ENCODE results near the gene XPR1. TPM values are rescaled to one million over a fixed set of nuclear protein-coding genes. Genes with fewer than 3 reads are reported as not detected.
"Not testable (repeated sequence)": the region's sequence is repeated elsewhere in the genome, so short reads cannot be mapped to it uniquely, and the experiment has no call there.

The XPR1 gene
- total RNA-seq, 1 experiment from 2014 or later = 24.9 TPM

- DNase-seq (ENCODE audit: low read depth, low spot score) = no peak
- in situ Hi-C loops (cut with HindIII; ENCODE audit: low pct_unique_long_range_greater_than_20kb, low sequenced_read_pairs) = no loop called here
These were observed 206.7 kb downstream of the XPR1 start for GRCh38 chr1:180838535-180838934.

DNA sequence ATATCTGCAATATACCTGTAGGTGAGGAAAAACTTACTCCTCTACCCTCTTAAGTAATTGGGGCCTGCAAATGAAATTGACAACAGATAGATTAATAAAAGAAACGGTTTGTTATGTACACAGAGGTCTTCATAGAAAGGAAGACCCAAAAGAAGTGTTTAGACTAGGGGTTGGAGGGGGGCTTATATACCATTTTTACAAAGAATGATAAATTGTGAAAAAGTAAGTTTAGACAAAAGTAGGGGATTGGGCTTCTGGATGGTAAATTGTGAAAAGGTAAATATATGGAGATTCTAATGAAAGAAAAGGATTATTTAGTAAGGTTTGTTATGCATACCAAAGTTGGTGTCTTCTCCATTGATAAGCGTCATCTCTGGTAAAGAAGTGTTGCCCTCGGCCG, 207.7 kb downstream of the XPR1 start:
- in situ Hi-C loops (cut with HindIII; ENCODE audit: low pct_unique_long_range_greater_than_20kb, low sequenced_read_pairs) = no loop called here
- no peak for DNase-seq (ENCODE audit: low read depth, low spot score)

GRCh38 chr1:180841415-180841814, 209.6 kb downstream of the XPR1 start:
- in situ Hi-C loops (cut with HindIII; ENCODE audit: low pct_unique_long_range_greater_than_20kb, low sequenced_read_pairs) = no loop called here
- DNase-seq (ENCODE audit: low read depth, low spot score) = no peak

DNA sequence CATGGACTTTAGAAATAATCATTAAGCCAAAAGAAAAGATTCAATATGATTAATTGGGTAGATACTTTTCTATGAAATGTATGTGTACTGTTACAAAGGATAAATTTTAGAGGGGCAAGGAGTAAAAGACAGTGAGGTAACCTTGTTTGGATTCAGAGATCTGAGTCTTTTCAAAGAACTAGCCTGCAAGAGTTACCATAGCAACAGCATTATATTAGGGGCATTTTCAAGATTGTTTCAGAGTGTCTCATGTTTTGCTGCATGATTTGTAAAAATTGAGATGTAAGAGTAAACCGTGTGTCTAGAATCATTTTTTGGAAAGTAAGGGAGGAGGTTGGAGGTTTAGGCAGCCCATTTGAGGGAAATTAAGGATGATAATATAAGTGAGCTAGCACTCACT, 210.2 kb downstream of the XPR1 start:
- in situ Hi-C loops (cut with HindIII; ENCODE audit: low pct_unique_long_range_greater_than_20kb, low sequenced_read_pairs) = no loop called here
- no peak for DNase-seq (ENCODE audit: low read depth, low spot score)

DNA sequence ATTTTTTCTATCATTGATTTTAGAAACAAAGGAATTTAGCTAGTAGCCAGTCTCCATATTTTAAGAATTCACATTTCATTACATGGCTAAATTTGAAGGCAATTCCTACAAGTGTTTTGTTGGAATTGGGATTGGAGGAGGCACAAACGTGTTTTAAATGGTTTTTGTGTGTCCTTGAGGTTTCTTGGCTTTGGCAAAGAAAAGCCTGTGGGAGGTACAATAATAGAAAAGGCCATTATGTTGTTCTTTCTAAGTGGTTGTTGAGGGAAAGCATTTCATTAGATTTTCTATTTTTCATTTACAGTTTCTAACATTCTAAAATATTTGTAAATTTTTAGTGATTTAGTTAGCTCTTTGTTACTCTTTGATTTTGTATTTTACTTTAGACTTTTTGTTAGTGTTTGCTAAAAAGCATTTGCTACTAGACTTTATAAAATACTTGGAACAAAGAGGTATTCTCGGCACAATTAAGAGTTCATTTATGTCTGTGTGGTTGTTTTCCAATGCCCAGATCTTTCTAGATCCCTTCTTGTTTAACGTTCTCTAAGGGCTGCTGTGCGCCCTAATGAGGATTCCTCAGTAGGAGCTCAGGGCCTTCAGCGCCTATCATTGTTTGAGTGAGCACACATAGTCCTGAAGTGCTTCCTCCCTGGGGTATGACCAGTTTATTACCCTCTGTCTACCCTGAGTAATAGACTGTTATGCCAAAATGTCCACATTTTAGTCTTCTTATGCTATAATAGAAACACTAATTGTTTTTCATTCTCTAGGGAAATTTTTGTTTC, 210.9 kb downstream of the XPR1 start:
- DNase-seq (ENCODE audit: low read depth, low spot score) = no peak
- in situ Hi-C loops (cut with HindIII; ENCODE audit: low pct_unique_long_range_greater_than_20kb, low sequenced_read_pairs) = no loop called here

- in situ Hi-C loops (cut with HindIII; ENCODE audit: low pct_unique_long_range_greater_than_20kb, low sequenced_read_pairs) = no loop called here
- DNase-seq (ENCODE audit: low read depth, low spot score) = no peak
These were observed 213.5 kb downstream of the XPR1 start for GRCh38 chr1:180845352-180845751.

- DNase-seq (ENCODE audit: low read depth, low spot score) = no peak
- in situ Hi-C loops (cut with HindIII; ENCODE audit: low pct_unique_long_range_greater_than_20kb, low sequenced_read_pairs) = no loop called here
These were observed 216.4 kb downstream of the XPR1 start for GRCh38 chr1:180848191-180848590.

DNA sequence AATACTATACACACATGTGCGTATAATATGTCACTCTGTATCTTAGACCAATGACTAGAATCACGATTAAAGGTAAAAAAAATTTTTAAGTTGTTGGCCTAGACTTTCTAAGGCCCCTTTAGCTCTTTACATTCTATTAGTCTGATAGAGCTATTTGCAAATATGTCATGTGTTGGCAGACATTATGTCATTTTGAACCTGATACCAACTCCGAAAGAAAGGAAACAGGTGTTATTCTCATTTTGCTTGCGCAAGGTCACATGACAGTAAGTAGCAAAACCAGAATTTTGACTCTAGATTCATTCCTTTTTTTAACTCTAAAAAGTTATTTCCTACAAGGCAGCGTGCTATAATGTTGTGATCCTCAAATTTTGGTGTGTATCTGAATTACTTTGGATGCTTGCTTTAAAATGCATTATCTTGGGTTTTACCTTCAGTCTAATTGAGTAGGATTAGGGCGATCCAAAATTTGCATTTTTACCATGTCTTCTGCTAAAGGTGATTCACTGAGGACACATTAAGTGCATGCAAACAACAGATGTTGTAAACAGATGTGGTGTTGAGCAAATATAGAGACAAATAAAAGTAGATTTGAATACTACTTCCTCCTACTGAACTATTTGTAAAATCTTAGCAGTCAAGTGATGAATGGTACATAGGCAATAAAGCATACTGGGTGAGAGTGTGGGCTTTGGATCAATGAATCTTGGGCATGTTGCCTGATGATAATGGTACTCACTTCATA, 217.4 kb downstream of the XPR1 start:
- no peak for DNase-seq (ENCODE audit: low read depth, low spot score)
- in situ Hi-C loops (cut with HindIII; ENCODE audit: low pct_unique_long_range_greater_than_20kb, low sequenced_read_pairs) = no loop called here

- no peak for DNase-seq (ENCODE audit: low read depth, low spot score)
- in situ Hi-C loops (cut with HindIII; ENCODE audit: low pct_unique_long_range_greater_than_20kb, low sequenced_read_pairs) = loop anchor here (25.0 kb wide), 1 partner anchor 340 kb away; the partner anchor contains the start of gene ACBD6
These were observed 220.4 kb downstream of the XPR1 start for GRCh38 chr1:180851995-180852887.

GRCh38 chr1:180854001-180854400, 222.2 kb downstream of the XPR1 start:
- in situ Hi-C loops (cut with HindIII; ENCODE audit: low pct_unique_long_range_greater_than_20kb, low sequenced_read_pairs) = loop anchor here (25.0 kb wide), 1 partner anchor 342 kb away; the partner anchor contains the start of gene ACBD6
- DNase-seq (ENCODE audit: low read depth, low spot score) = no peak

GRCh38 chr1:180854456-180854855, 222.6 kb downstream of the XPR1 start:
- in situ Hi-C loops (cut with HindIII; ENCODE audit: low pct_unique_long_range_greater_than_20kb, low sequenced_read_pairs) = loop anchor here (25.0 kb wide), 1 partner anchor 342 kb away; the partner anchor contains the start of gene ACBD6
- DNase-seq (ENCODE audit: low read depth, low spot score) = no peak

DNA sequence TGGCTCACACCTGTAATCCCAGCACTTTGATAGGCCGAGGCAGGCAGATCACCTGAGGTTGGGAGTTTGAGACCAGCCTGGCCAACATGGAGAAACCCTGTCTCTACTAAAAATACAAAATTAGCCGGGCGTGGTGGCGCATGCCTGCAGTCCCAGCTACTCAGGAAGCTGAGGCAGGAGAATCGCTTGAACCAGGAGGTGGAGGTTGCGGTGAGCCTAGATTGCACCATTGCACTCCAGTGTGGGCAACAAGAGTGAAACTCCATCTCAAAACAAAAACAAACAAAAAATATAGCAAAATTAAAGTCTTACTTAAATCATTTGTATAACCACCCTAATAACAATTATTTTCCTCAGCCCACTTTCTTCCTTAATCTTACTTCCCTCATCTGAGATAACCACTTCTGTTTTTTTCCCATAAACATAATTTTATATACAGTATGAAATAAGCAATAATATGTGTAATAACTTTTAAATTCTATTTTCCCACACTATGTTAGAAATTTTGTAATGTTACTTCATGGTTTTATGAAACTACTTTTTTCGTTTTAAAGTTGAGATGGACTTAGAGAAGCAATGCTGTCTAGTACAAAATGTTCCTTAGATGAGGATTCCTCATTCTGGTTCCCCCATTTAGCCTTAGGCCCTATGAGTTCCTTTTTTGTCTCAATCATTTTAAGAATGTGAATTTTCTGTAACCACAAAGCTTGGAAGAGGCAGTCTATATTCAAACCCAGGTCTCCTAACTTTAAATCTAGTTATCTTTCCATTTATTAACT, 226.3 kb downstream of the XPR1 start:
- DNase-seq (ENCODE audit: low read depth, low spot score) = not testable (repeated sequence)
- in situ Hi-C loops (cut with HindIII; ENCODE audit: low pct_unique_long_range_greater_than_20kb, low sequenced_read_pairs) = loop anchor here (25.0 kb wide), 1 partner anchor 346 kb away; the partner anchor contains the start of gene ACBD6

- in situ Hi-C loops (cut with HindIII; ENCODE audit: low pct_unique_long_range_greater_than_20kb, low sequenced_read_pairs) = loop anchor here (25.0 kb wide), 1 partner anchor 347 kb away; the partner anchor contains the start of gene ACBD6
- no peak for DNase-seq (ENCODE audit: low read depth, low spot score)
These were observed 227.5 kb downstream of the XPR1 start for GRCh38 chr1:180859306-180859705.

DNA sequence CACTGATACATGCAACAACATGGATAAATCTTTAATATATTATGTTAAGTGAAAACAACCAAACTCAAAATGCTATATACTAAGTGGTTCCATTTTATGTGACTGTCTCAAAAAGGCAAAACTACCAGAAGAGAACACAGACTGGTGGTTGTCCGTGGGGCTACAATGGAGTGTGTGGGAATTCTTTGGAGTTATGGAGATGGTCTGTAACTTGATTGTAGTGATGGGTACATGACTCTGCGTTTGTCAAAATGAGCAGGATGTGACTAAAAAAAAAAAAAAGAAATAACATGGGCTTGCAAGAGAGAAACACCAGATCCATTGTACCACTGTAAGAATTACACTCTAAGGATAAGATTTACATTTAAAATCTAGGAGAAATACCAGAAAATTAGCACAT, 228.7 kb downstream of the XPR1 start:
- DNase-seq (ENCODE audit: low read depth, low spot score) = peak; percentile 62
- in situ Hi-C loops (cut with HindIII; ENCODE audit: low pct_unique_long_range_greater_than_20kb, low sequenced_read_pairs) = loop anchor here (25.0 kb wide), 1 partner anchor 348 kb away; the partner anchor contains the start of gene ACBD6

- in situ Hi-C loops (cut with HindIII; ENCODE audit: low pct_unique_long_range_greater_than_20kb, low sequenced_read_pairs) = loop anchor here (25.0 kb wide), 1 partner anchor 350 kb away; the partner anchor contains the start of gene ACBD6
These were observed 230.5 kb downstream of the XPR1 start for GRCh38 chr1:180862305-180862704.

GRCh38 chr1:180863158-180863775, 231.4 kb downstream of the XPR1 start:
- in situ Hi-C loops (cut with HindIII; ENCODE audit: low pct_unique_long_range_greater_than_20kb, low sequenced_read_pairs) = loop anchor here (25.0 kb wide), 1 partner anchor 351 kb away; the partner anchor contains the start of gene ACBD6

More at GRCh38 chr1:180862305-180862704, 230.5 kb downstream of the XPR1 start:
- DNase-seq (ENCODE audit: low read depth, low spot score) = no peak

More at GRCh38 chr1:180863158-180863775, 231.4 kb downstream of the XPR1 start:
- DNase-seq (ENCODE audit: low read depth, low spot score) = peak; percentile 70

All from SK-MEL-5 (cell line).